Measurements from ENCODE around the gene THUMPD3.

THUMPD3 gene, protein sequence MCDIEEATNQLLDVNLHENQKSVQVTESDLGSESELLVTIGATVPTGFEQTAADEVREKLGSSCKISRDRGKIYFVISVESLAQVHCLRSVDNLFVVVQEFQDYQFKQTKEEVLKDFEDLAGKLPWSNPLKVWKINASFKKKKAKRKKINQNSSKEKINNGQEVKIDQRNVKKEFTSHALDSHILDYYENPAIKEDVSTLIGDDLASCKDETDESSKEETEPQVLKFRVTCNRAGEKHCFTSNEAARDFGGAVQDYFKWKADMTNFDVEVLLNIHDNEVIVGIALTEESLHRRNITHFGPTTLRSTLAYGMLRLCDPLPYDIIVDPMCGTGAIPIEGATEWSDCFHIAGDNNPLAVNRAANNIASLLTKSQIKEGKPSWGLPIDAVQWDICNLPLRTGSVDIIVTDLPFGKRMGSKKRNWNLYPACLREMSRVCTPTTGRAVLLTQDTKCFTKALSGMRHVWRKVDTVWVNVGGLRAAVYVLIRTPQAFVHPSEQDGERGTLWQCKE

GRCh38 chr3:9362731-9363530, at the start of gene THUMPD3:
Gene THUMPD3, plus strand, starts transcription at chr3:9363054. Its CDS starts 2,015 bp downstream, at chr3:9365069.
- DNase-seq, result peak; percentile 77

- no peak for DNase-seq
Observed at GRCh38 chr3:9314796-9315195, 48.1 kb upstream of the THUMPD3 start.

GRCh38 chr3:9316881-9317361, 45.9 kb upstream of the THUMPD3 start:
- no peak for DNase-seq

GRCh38 chr3:9322780-9323179, 40.1 kb upstream of the THUMPD3 start:
- DNase-seq, result no peak

- DNase-seq, result no peak
Observed at GRCh38 chr3:9324944-9325343, 37.9 kb upstream of the THUMPD3 start.

- no peak for DNase-seq
Observed at GRCh38 chr3:9327578-9327977, 35.3 kb upstream of the THUMPD3 start.

DNA sequence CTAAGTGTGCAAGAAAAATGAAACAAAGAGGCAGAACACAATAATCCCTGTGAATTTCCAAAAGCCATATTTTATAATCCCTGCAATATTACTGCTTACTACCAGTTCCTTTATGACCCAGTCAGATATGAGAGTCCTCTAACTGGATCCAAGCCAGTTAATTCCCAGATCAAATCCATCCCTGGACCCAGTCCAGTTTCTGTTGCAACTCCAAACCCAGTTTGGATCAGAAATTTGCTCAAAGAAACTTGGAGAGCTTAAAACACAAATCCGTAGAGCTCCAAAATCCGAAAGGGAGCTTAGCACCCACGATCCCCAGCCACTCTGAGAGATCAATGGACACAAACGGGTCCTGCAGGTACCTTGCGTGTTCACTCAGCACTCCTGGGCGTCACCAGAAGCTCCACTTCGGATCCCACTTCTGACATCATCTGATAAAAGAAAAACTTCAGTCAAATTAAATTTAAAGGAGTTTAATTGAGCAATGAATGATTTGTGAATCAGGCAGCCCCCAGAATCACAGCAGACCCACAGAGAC, 32.6 kb upstream of the THUMPD3 start:
- DNase-seq, result no peak

DNA sequence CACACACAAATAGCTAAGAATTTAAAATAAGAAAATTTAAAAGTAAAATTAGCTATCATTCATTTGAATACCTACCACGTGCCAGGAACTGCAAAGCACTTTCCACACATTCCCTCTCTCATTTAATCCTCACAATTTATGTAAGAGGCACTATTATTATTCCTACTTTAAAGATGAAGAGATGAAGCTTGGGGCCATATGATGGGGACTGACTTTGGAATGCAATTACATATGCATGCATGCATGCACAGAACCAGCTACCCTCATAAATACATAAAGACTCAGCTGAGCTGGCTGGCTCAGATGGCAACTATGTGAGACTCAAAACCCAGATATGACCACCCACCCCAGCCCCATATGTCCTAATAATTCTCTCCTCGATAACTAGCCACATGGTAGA, 31.7 kb upstream of the THUMPD3 start:
- DNase-seq, result no peak

- DNase-seq, result no peak
Observed at GRCh38 chr3:9332250-9333030, 30.4 kb upstream of the THUMPD3 start.

DNA sequence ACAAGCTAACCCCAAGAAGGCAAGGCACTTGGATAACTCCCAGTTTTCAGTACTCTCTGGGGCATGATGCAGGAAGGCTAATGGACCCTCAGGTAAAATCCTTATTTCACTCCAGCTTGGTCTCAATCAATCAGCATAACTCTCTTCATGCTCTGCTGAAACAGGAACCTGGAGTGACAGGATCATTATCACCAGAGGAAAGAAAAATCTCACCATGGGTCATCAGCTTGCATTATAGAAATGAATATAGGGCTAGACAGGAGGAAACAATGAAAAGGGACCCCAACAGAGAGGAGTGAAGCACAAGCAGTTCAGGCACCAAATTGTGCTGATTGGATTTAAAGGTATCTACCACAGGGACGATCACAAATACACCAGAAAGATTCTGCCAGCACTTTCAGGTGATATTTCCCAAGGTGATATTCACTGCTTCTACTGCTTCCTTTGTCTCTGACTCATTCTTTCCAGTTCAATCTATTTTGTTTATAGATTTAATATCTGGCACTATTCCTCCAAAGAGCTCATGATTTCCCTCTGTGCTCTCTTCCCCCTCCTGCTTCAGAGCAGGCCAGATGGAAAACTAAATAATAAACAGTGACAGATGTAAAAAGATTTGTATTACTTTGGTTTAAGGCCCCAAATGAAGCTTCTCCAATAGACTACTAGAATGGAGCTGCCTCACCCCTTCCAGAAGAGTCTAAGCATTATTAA, 22.9 kb upstream of the THUMPD3 start:
- no peak for DNase-seq

GRCh38 chr3:9340472-9340902, 22.4 kb upstream of the THUMPD3 start:
- DNase-seq, result no peak

- DNase-seq, result no peak
Observed at GRCh38 chr3:9342696-9343095, 20.2 kb upstream of the THUMPD3 start.

GRCh38 chr3:9343115-9343514, 19.7 kb upstream of the THUMPD3 start:
- no peak for DNase-seq

- DNase-seq, result no peak
Observed at GRCh38 chr3:9345041-9345440, 17.8 kb upstream of the THUMPD3 start.

DNA sequence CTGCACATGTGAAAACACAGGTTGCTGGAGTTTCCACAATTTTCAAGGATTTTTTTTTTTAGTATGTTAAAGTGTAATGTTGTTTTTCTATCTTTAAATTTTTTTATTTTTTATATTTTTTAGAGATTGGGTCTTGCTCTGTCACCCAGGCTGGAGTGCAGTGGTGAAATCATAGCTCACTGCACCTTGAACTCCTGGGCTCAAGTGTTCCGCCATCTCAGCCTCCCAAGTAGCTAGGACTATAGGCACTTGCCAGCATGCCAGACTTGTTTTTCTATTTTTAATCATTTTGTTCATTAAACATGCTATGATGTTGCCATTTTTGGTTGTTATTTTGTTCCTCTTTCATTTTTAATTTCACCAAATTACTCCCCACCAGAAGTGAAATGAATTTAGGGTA, 16.7 kb upstream of the THUMPD3 start:
- DNase-seq, result no peak

- DNase-seq, result no peak
Observed at GRCh38 chr3:9347081-9347480, 15.8 kb upstream of the THUMPD3 start.

DNA sequence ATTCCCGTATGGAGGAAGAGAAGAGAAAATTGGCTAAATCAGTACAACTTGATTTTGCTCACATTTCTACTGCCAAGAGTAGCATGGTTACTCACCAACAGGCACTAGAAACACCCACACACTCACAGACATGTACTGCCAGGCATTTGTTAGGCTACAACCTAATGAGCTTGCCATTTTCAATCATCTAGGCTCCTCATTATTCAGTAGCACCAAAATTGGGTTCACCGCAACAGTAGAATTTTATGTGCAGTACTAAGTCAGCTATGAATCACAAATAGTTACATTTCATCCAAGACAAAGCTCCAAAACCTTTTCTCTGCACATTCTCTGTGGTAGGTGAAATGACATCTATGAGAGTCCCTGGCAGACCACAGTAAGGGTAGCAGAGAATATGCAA, 15.0 kb upstream of the THUMPD3 start:
- no peak for DNase-seq

DNA sequence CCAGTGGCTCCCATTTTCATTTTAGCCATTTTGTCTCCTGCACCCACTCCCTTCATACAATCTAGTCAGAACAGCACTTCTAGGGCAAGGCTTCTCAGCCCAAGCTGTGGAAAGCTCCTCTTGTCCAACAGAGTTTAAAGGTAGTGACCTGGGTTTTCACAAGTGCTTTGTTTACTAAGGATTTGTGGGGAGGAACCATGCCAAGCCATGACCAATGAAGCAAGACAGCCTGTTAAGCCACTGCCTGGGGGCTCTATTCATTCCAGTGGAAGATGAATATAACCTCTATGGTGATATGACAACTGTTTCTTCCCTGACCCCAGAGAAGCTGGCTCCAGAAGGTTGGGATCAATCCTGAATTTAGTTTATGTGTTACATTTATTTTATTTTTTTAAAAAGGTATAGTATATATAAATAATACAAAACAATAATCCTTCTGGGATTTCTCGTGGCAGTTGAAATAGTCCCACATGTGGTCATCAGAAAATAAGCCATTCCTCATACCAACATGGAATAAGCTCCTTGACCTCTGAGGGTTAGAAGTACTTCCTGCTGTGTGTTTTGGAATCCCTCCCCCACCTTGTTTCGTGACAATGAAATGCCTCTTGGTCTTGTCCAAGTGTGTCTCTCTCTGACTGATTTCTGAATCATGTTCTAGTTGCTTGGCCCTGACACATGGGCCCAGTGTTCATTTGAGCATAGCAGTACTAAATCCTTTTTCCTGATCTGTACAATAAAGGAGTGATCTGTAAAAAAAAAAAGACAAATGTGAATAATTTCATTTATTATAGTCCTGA, 13.3 kb upstream of the THUMPD3 start:
- no peak for DNase-seq

- no peak for DNase-seq
Observed at GRCh38 chr3:9351709-9352126, 11.1 kb upstream of the THUMPD3 start.

GRCh38 chr3:9352917-9353752, 9.7 kb upstream of the THUMPD3 start:
- no peak for DNase-seq

Data from NCI-H510A (cell line).